ENCODE results near the gene CYP4F22. TPM values are rescaled to one million over a fixed set of nuclear protein-coding genes. Genes with fewer than 3 reads are reported as not detected.
"Not testable (repeated sequence)": the region's sequence is repeated elsewhere in the genome, so short reads cannot be mapped to it uniquely, and the experiment has no call there.

Gene CYP4F22
- polyA plus RNA-seq, 6 donors from 2014 or later: not detected

DNA sequence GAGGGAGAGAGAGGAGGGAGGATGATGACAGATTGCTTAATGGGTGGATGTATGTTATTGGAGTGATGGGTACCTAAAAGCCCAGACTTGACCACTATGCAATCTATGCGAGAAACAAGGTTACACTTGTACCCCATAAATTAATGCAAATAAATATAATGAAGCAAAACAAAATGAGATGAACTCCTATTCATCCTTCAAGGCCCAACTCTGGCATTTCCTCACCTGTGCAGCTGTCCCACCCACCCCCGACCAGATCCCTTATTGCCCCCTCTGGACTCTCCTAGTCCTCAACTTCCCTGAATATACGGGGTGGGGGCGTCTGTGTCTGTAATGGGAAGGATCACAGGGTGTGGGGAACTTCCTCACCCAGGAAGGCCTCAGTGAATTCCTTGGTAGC, 33.2 kb upstream of the CYP4F22 start:
- peaks cover 0 to 3% (median 0%) of the 10 kb centered on the region in 7 donors for H3K9me3 Mint-ChIP-seq
- H3K27ac Mint-ChIP-seq: no peak overlapping the region
- no peak overlapping the region for H3K4me3 Mint-ChIP-seq
- H3K36me3 Mint-ChIP-seq: no peaks in the 10 kb centered on the region
- peaks cover 1 to 4% (median 2%) of the 10 kb centered on the region in 3 donors for H3K4me1 Mint-ChIP-seq
- DNase-seq: no peak
- H3K27me3 Mint-ChIP-seq: peaks cover 3 to 15% (median 5%) of the 10 kb centered on the region in 3 donors
- no peak for ATAC-seq (ENCODE audit: low read depth in 2 of 2)

- Mint-ChIP-seq H3K4me1 (peaks cover 0 to 3% (median 0%) of the 10 kb centered on the region in 3 donors), H3K9me3 (peaks cover 0 to 3% (median 0%) of the 10 kb centered on the region in 7 donors), H3K36me3 (no peaks in the 10 kb centered on the region), H3K27ac (no peak overlapping the region), H3K4me3 (no peak overlapping the region), H3K27me3 (peaks cover 0 to 12% (median 5%) of the 10 kb centered on the region in 3 donors)
- DNase-seq (no peak), ATAC-seq (ENCODE audit: low read depth in 2 of 2) (no peak)
Measured at GRCh38 chr19:15475611-15476010, 32.7 kb upstream of the CYP4F22 start.

- H3K27ac Mint-ChIP-seq: no peak overlapping the region
- H3K4me3 Mint-ChIP-seq: no peak overlapping the region
- DNase-seq: no peak
- H3K4me1 Mint-ChIP-seq: peaks cover 0 to 3% (median 0%) of the 10 kb centered on the region in 3 donors
- peaks cover 0 to 3% (median 0%) of the 10 kb centered on the region in 7 donors for H3K9me3 Mint-ChIP-seq
- H3K36me3 Mint-ChIP-seq: no peaks in the 10 kb centered on the region
- ATAC-seq (ENCODE audit: low read depth in 2 of 2): no peak
- H3K27me3 Mint-ChIP-seq: peaks cover 0 to 7% (median 5%) of the 10 kb centered on the region in 3 donors
Measured at GRCh38 chr19:15476325-15476724, 32.0 kb upstream of the CYP4F22 start.

GRCh38 chr19:15479391-15480345, 28.7 kb upstream of the CYP4F22 start, which contains the start of gene PGLYRP2:
Gene PGLYRP2, minus strand, starts transcription at chr19:15479501. Its CDS starts 130 bp downstream, at chr19:15479371.
- Mint-ChIP-seq H3K4me3 (no peak within 1 kb of the TSS), H3K4me1 (peaks cover 0 to 3% (median 0%) of the 10 kb centered on the region in 3 donors), H3K27ac (peak within 1 kb of the TSS in 4 of 6 donors; percentile 2 to 36 (median 15)), H3K36me3 (no peaks in the 10 kb centered on the region), H3K9me3 (peaks cover 0 to 3% (median 0%) of the 10 kb centered on the region in 7 donors), H3K27me3 (no peaks in the 10 kb centered on the region)
- DNase-seq (no peak), ATAC-seq (ENCODE audit: low read depth in 2 of 2) (no peak)

GRCh38 chr19:15480996-15481395, 27.3 kb upstream of the CYP4F22 start:
- H3K4me1 Mint-ChIP-seq; H3K9me3 Mint-ChIP-seq; H3K27ac Mint-ChIP-seq; DNase-seq; H3K27me3 Mint-ChIP-seq; H3K36me3 Mint-ChIP-seq; ATAC-seq (ENCODE audit: low read depth in 2 of 2); H3K4me3 Mint-ChIP-seq: not testable (repeated sequence)

GRCh38 chr19:15485768-15486167, 22.6 kb upstream of the CYP4F22 start:
- not testable (repeated sequence) for H3K36me3 Mint-ChIP-seq; H3K9me3 Mint-ChIP-seq; H3K27me3 Mint-ChIP-seq; DNase-seq; H3K4me1 Mint-ChIP-seq; ATAC-seq (ENCODE audit: low read depth in 2 of 2); H3K27ac Mint-ChIP-seq; H3K4me3 Mint-ChIP-seq

DNA sequence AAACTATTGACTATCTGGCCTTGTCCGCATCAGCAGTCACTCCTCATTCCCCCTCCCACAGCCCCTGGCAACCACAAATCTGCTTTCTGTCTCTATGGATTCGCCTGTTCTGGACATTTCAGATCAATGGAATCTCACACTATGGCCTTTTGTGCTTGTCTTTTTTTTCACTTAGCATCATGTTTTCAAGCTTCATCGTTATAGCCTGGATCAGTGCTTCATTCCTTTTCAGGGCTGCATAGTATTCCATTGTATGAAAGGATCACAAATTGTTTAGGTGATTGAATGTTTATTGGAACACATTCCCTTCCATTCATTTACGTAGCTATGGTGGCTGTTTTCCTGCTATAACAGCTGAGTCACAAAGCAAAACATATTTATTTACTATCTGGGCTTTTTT, 21.3 kb upstream of the CYP4F22 start:
- Mint-ChIP-seq H3K4me1 (no peaks in the 10 kb centered on the region), H3K27ac (no peak overlapping the region), H3K9me3 (peaks cover 0 to 10% (median 4%) of the 10 kb centered on the region in 7 donors), H3K36me3 (no peaks in the 10 kb centered on the region), H3K4me3 (no peak overlapping the region), H3K27me3 (no peaks in the 10 kb centered on the region)
- no peak for DNase-seq
- ATAC-seq (ENCODE audit: low read depth in 2 of 2): no peak

DNA sequence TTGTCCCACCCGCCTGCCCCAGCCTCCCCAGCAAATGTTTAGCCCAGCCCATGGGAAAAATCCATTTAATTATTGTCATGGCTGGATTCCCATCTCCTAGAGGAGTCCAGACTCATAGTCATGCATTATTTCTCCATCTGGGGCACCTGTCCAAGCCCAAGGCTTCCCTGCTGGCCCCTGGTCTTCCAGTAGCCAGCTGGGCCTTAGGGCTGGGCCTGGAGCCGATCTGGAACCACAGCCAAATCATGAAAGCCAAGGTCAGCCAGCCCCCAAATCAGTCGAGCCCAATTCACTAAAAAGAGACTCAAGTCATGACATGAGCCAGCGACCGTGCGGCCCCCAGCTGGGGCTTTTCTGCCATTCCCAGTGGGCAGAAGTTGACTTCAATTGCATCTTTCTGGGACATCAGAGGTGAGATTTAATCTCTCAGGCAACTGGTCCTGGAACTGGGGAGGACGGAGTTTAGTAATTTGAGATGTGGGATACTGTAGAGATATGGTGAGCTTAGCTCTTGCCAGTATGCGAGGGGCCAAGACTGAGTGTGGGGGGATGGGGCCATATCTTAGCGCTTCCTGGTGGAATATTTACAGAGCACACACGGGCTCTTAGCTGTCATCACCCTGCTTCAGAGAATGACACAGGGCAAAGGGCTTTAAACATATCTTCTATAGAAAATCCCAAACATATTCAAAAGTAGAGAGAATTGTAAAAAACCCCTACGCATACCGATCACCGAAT, 19.7 kb upstream of the CYP4F22 start:
- H3K4me1 Mint-ChIP-seq: no peaks in the 10 kb centered on the region
- no peak overlapping the region for H3K4me3 Mint-ChIP-seq
- peaks cover 6 to 9% (median 6%) of the 10 kb centered on the region in 3 donors for H3K27me3 Mint-ChIP-seq
- H3K9me3 Mint-ChIP-seq: peaks cover 0 to 14% (median 4%) of the 10 kb centered on the region in 7 donors
- H3K36me3 Mint-ChIP-seq: no peaks in the 10 kb centered on the region
- DNase-seq (no peak), ATAC-seq (ENCODE audit: low read depth in 2 of 2) (no peak)
- peak overlapping the region in 1 of 6 donors; percentile 59 for H3K27ac Mint-ChIP-seq

GRCh38 chr19:15495151-15495550, 13.2 kb upstream of the CYP4F22 start:
- ATAC-seq (ENCODE audit: low read depth in 2 of 2): no peak
- no peak overlapping the region for H3K4me3 Mint-ChIP-seq
- H3K27ac Mint-ChIP-seq: no peak overlapping the region
- H3K36me3 Mint-ChIP-seq: no peaks in the 10 kb centered on the region
- H3K27me3 Mint-ChIP-seq: peaks cover 18 to 29% (median 25%) of the 10 kb centered on the region in 3 donors
- no peak for DNase-seq
- H3K9me3 Mint-ChIP-seq: peaks cover 0 to 8% (median 2%) of the 10 kb centered on the region in 7 donors
- H3K4me1 Mint-ChIP-seq: no peaks in the 10 kb centered on the region

GRCh38 chr19:15498156-15498858, 10.0 kb upstream of the CYP4F22 start:
- Mint-ChIP-seq H3K27ac (no peak overlapping the region), H3K27me3 (peaks cover 11 to 34% (median 33%) of the 10 kb centered on the region in 3 donors)

GRCh38 chr19:15498910-15499309, 9.4 kb upstream of the CYP4F22 start:
- DNase-seq: no peak
- Mint-ChIP-seq H3K27ac (peak overlapping the region in 1 of 6 donors; percentile 20), H3K4me3 (no peak overlapping the region), H3K27me3 (peaks cover 9 to 34% (median 33%) of the 10 kb centered on the region in 3 donors), H3K9me3 (peaks cover 0 to 9% (median 2%) of the 10 kb centered on the region in 7 donors), H3K36me3 (no peaks in the 10 kb centered on the region), H3K4me1 (no peaks in the 10 kb centered on the region)
- ATAC-seq (ENCODE audit: low read depth in 2 of 2): no peak

More at GRCh38 chr19:15498156-15498858, 10.0 kb upstream of the CYP4F22 start:
- H3K4me3 Mint-ChIP-seq: no peak overlapping the region
- no peaks in the 10 kb centered on the region for H3K36me3 Mint-ChIP-seq
- ATAC-seq (ENCODE audit: low read depth in 2 of 2): no peak
- H3K4me1 Mint-ChIP-seq: no peaks in the 10 kb centered on the region
- DNase-seq: no peak
- H3K9me3 Mint-ChIP-seq: peaks cover 0 to 9% (median 2%) of the 10 kb centered on the region in 7 donors

- ATAC-seq (ENCODE audit: low read depth in 2 of 2): no peak
- no peak for DNase-seq
- H3K36me3 Mint-ChIP-seq: peaks cover 0 to 11% of the 10 kb centered on the region in 2 donors
- H3K9me3 Mint-ChIP-seq: peaks cover 0 to 16% (median 6%) of the 10 kb centered on the region in 7 donors
- no peak overlapping the region for H3K4me3 Mint-ChIP-seq
- H3K27ac Mint-ChIP-seq: no peak overlapping the region
- H3K27me3 Mint-ChIP-seq: peaks cover 8 to 56% (median 52%) of the 10 kb centered on the region in 3 donors
- H3K4me1 Mint-ChIP-seq: no peaks in the 10 kb centered on the region
Measured at GRCh38 chr19:15501596-15501995, 6.7 kb upstream of the CYP4F22 start.

DNA sequence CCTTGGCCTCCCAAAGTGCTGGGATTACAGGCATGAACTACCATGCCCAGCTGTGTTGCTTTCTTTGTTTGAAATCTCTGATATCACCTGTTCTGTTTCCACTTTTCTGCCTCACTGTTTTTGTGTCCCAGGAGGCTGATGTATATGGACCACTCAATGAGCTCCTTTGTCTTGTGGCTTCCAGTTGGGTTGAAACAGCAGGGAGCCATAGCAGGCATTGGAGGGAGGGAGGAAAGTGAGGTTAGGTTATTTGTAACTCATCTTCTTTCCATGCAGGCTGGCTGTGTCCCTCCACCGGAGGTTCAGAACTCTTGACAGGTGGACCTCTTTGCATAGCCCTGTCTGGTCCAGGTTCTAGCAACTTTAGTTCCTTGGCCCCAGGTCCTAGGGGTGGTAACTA, 6.1 kb upstream of the CYP4F22 start:
- no peak overlapping the region for H3K27ac Mint-ChIP-seq
- peaks cover 0 to 16% (median 6%) of the 10 kb centered on the region in 7 donors for H3K9me3 Mint-ChIP-seq
- H3K4me1 Mint-ChIP-seq: no peaks in the 10 kb centered on the region
- DNase-seq: no peak
- H3K36me3 Mint-ChIP-seq: peaks cover 0 to 11% of the 10 kb centered on the region in 2 donors
- no peak for ATAC-seq (ENCODE audit: low read depth in 2 of 2)
- peaks cover 12 to 62% (median 58%) of the 10 kb centered on the region in 3 donors for H3K27me3 Mint-ChIP-seq
- no peak overlapping the region for H3K4me3 Mint-ChIP-seq

Data from naive B cell (primary cell).